H1 (cell line): Measurements from ENCODE around the gene BSX. TPM values are rescaled to one million over a fixed set of nuclear protein-coding genes. Genes with fewer than 3 reads are reported as not detected.

Experiments used
- CTCF ChIA-PET: fragments of 300-600 bp; sonication (Branson Sonifier 250); formaldehyde crosslinking; loops from one replicate; lab custom pipeline; 2021; ENCODE audit not compliant: partially characterized antibody; lab: Charles Lee
- POLR2A ChIA-PET: fragments of 300-600 bp; sonication (Branson Sonifier 250); formaldehyde crosslinking; loops from one replicate; lab custom pipeline; 2021; ENCODE audit warnings: inconsistent platforms; ENCODE audit not compliant: partially characterized antibody; lab: Charles Lee
- DNase-seq, 2 experiments: peaks; one replicate each; pipeline versions ENCODE4 v3.0.0 to v3.0.0-alpha.2; 2010 to 2022; ENCODE audit warnings: low spot score in 2 of 2, low read depth in 1 of 2, mixed read lengths in 1 of 2
- FAIRE-seq: peaks from 2 replicates; lab custom pipeline; 2011; peaks lifted over from hg19 to GRCh38; lab: Jason Lieb, UNC
- H2AFZ ChIP-seq: 2 replicates; pipeline ENCODE4 v1.8.1; 2012; ENCODE audit warnings: low read length, inconsistent platforms
- H2AK5ac ChIP-seq: 2 replicates; pipeline ENCODE4 v1.6.1; 2013; ENCODE audit warnings: low read depth, low read length
- H2BK120ac ChIP-seq: replicated peaks from 2 replicates; pipeline ENCODE3; 2013; ENCODE audit warnings: low read depth, low read length, inconsistent platforms
- H2BK12ac ChIP-seq: 2 replicates; pipeline ENCODE4 v1.6.1; 2013; ENCODE audit warnings: low read depth, low read length
- H2BK15ac ChIP-seq: 2 replicates; pipeline ENCODE4 v1.6.1; 2013; ENCODE audit warnings: low read length
- H2BK20ac ChIP-seq: 2 replicates; pipeline ENCODE4 v1.6.1; 2013; ENCODE audit warnings: low read length
- H2BK5ac ChIP-seq: 2 replicates; pipeline ENCODE4 v1.6.1; 2013; ENCODE audit warnings: low read depth, low read length
- H3K14ac ChIP-seq: 2 replicates; pipeline ENCODE4 v1.6.1; 2013; ENCODE audit warnings: inconsistent platforms; ENCODE audit not compliant: insufficient read length
- H3K18ac ChIP-seq: 2 replicates; pipeline ENCODE4 v1.6.1; 2013; ENCODE audit warnings: low read length; ENCODE audit errors: extremely low read depth
- H3K23ac ChIP-seq: 2 replicates; pipeline ENCODE4 v1.6.1; 2013; ENCODE audit warnings: inconsistent platforms; ENCODE audit not compliant: insufficient read length
- H3K23me2 ChIP-seq: 2 replicates; pipeline ENCODE4 v1.6.1; 2013; ENCODE audit warnings: low read depth, low read length
- H3K27ac ChIP-seq: 2 replicates; pipeline ENCODE4 v1.6.1; 2011; ENCODE audit warnings: low read depth, low read length, inconsistent platforms
- H3K27me3 ChIP-seq, 4 experiments: replicated peaks in 1 of 4; 1 replicate in 1 of 4; 2 replicates in 3 of 4; pipeline versions ENCODE4 v1.6.1 to v1.8.1; 2011 to 2013; ENCODE audit warnings: low read length in 3 of 4, mild to moderate bottlenecking in 3 of 4, inconsistent platforms in 2 of 4, mixed read lengths in 2 of 4, moderate library complexity in 1 of 4; ENCODE audit not compliant: control insufficient read depth in 3 of 4, insufficient read depth in 3 of 4; ENCODE audit errors: extremely low read depth in 1 of 4
- H3K36me3 ChIP-seq, 4 experiments: 2 replicates each; pipeline versions ENCODE4 v1.6.1 to v1.8.1; 2011 to 2013; ENCODE audit warnings: mild to moderate bottlenecking in 4 of 4, low read length in 3 of 4, moderate library complexity in 2 of 4, control low read depth in 1 of 4, inconsistent platforms in 1 of 4; ENCODE audit not compliant: insufficient read depth in 4 of 4, control insufficient read depth in 2 of 4
- H3K4ac ChIP-seq: replicated peaks from 2 replicates; pipeline ENCODE3; 2013; ENCODE audit warnings: low read length, low read depth, mixed read lengths, inconsistent platforms; ENCODE audit not compliant: insufficient read length
- H3K4me1 ChIP-seq, 4 experiments: replicated peaks in 1 of 4; 1 replicate in 1 of 4; 2 replicates in 3 of 4; pipeline versions ENCODE4 v1.6.1 to v1.8.1; 2011 to 2013; ENCODE audit warnings: low read length in 3 of 4, inconsistent platforms in 2 of 4, mixed read lengths in 1 of 4; ENCODE audit not compliant: insufficient read depth in 4 of 4, control insufficient read depth in 3 of 4
- H3K4me2 ChIP-seq, 2 experiments: 2 replicates each; pipeline versions ENCODE4 v1.6.1 to v1.8.1; 2011 to 2013; ENCODE audit warnings: low read depth in 2 of 2, low read length in 2 of 2, control low read depth in 1 of 2, inconsistent platforms in 1 of 2, mild to moderate bottlenecking in 1 of 2; ENCODE audit not compliant: insufficient read depth in 1 of 2
- H3K4me3 ChIP-seq, 4 experiments: fragments of 200-600, 300-600 bp in 1 of 4; sonication (generic), shearing (Covaris generic), sonication (Bioruptor Twin) in 1 of 4; 2 replicates each; pipeline versions ENCODE4 v1.5.1 to v1.8.1; 2011 to 2016; ENCODE audit warnings: low read length in 4 of 4, low read depth in 3 of 4, control low read depth in 2 of 4, inconsistent platforms in 2 of 4, mild to moderate bottlenecking in 2 of 4, mixed read lengths in 1 of 4, moderate library complexity in 1 of 4; ENCODE audit not compliant: insufficient read depth in 2 of 4; ENCODE audit errors: extremely low read depth in 1 of 4
- H3K56ac ChIP-seq: replicated peaks from 2 replicates; pipeline ENCODE3; 2013; ENCODE audit warnings: low read depth, mild to moderate bottlenecking, mixed read lengths, low read length, inconsistent platforms; ENCODE audit not compliant: insufficient read length
- H3K79me1 ChIP-seq: 2 replicates; pipeline ENCODE4 v1.6.1; 2013; ENCODE audit warnings: low read depth, low read length, control low read depth
- H3K79me2 ChIP-seq, 2 experiments: 2 replicates each; pipeline versions ENCODE4 v1.6.1 to v1.8.1; 2012 to 2013; ENCODE audit warnings: low read length in 2 of 2, mild to moderate bottlenecking in 2 of 2, inconsistent platforms in 1 of 2; ENCODE audit not compliant: insufficient read depth in 2 of 2, control insufficient read depth in 1 of 2
- H3K9ac ChIP-seq, 4 experiments: replicated peaks in 1 of 4; 1 replicate in 1 of 4; 2 replicates in 3 of 4; pipeline versions ENCODE4 v1.6.1 to v1.8.1; 2011 to 2013; ENCODE audit warnings: low read depth in 3 of 4, low read length in 3 of 4, control low read depth in 2 of 4, mild to moderate bottlenecking in 2 of 4, moderate library complexity in 2 of 4, inconsistent platforms in 1 of 4; ENCODE audit errors: extremely low read depth in 1 of 4
- H3K9me3 ChIP-seq, 2 experiments: 2 replicates each; pipeline versions ENCODE4 v1.6.1 to v1.8.1; 2012 to 2013; ENCODE audit warnings: mild to moderate bottlenecking in 2 of 2, moderate library complexity in 2 of 2, control low read depth in 1 of 2, inconsistent platforms in 1 of 2, low read depth in 1 of 2, low read length in 1 of 2, mixed read lengths in 1 of 2; ENCODE audit not compliant: insufficient read depth in 2 of 2
- H4K20me1 ChIP-seq, 2 experiments: replicated peaks in 1 of 2; 2 replicates each; pipeline versions ENCODE3 to v1.8.1; 2011 to 2013; ENCODE audit warnings: inconsistent platforms in 2 of 2, low read length in 2 of 2, mild to moderate bottlenecking in 1 of 2; ENCODE audit not compliant: insufficient read depth in 2 of 2, control insufficient read depth in 1 of 2
- H4K5ac ChIP-seq: 2 replicates; pipeline ENCODE4 v1.6.1; 2013; ENCODE audit warnings: low read length, low read depth, mixed read lengths, inconsistent platforms; ENCODE audit not compliant: insufficient read length
- H4K8ac ChIP-seq: 2 replicates; pipeline ENCODE4 v1.8.0; 2013; ENCODE audit warnings: mild to moderate bottlenecking, moderate library complexity, low read length, inconsistent platforms; ENCODE audit not compliant: insufficient read depth; ENCODE audit errors: extremely low read depth
- H4K91ac ChIP-seq: replicated peaks from 2 replicates; pipeline ENCODE3; 2013; ENCODE audit warnings: low read length, mixed read lengths, inconsistent platforms; ENCODE audit not compliant: insufficient read length
- ATF3 ChIP-seq: IDR thresholded peaks from 2 replicates; pipeline ENCODE4 v1.6.1; 2011; ENCODE audit warnings: low read depth, mild to moderate bottlenecking, low read length; ENCODE audit not compliant: insufficient read depth
- CBX8 ChIP-seq: fragments of 300-800, 300-1000 bp; sonication (generic); IDR thresholded peaks from 2 replicates; pipeline ENCODE4 v1.7.1; 2016; ENCODE audit warnings: low read depth, low read length, borderline replicate concordance
- GTF2F1 ChIP-seq: IDR thresholded peaks from 2 replicates; pipeline ENCODE4 v1.6.1; 2012; ENCODE audit warnings: low read depth, low read length, improper control_type of control experiment, borderline replicate concordance
- MAX ChIP-seq: IDR thresholded peaks from 2 replicates; pipeline ENCODE4 v1.6.1; 2012; ENCODE audit warnings: inconsistent platforms
- NANOG ChIP-seq: IDR thresholded peaks from 2 replicates; pipeline ENCODE4 v1.6.1; 2011; ENCODE audit warnings: low read length, low read depth, mild to moderate bottlenecking, inconsistent platforms; ENCODE audit not compliant: insufficient read depth, poor library complexity, severe bottlenecking
- NRF1 ChIP-seq: IDR thresholded peaks from 2 replicates; pipeline ENCODE4 v1.6.1; 2011; ENCODE audit warnings: mild to moderate bottlenecking, low read depth, low read length, improper control_type of control experiment
- PHF8 ChIP-seq: fragments of 200-600 bp; sonication (generic); conservative IDR thresholded peaks from 2 replicates; pipeline ENCODE4 v1.7.1; 2012; ENCODE audit warnings: low read depth, mild to moderate bottlenecking, inconsistent platforms, low read length, moderate library complexity
- SIN3A ChIP-seq, 2 experiments: IDR thresholded peaks in 1 of 2; conservative IDR thresholded peaks in 1 of 2; 2 replicates each; pipeline ENCODE4 v1.6.1; 2011 to 2012; ENCODE audit warnings: low read length in 2 of 2, improper control_type of control experiment in 1 of 2, low read depth in 1 of 2, mild to moderate bottlenecking in 1 of 2
- SP2 ChIP-seq: IDR thresholded peaks from 2 replicates; pipeline ENCODE4 v1.6.1; 2012; ENCODE audit warnings: mild to moderate bottlenecking, low read length, inconsistent platforms
- TBP ChIP-seq: IDR thresholded peaks from 2 replicates; pipeline ENCODE4 v1.6.1; 2011; ENCODE audit warnings: low read depth, low read length, improper control_type of control experiment
- WGBS, 2 experiments: shearing (Covaris generic) in 1 of 2; methylation state at CpG; one replicate each; pipeline versions ENCODE4 v1.1.6 to v1.1.7; 2013 to 2015; ENCODE audit warnings: low lambda C conversion rate in 2 of 2, mixed read lengths in 2 of 2, inconsistent platforms in 1 of 2, low coverage in 1 of 2, missing lambda C conversion rate in 1 of 2; ENCODE audit not compliant: insufficient replicate concordance in 2 of 2, insufficient coverage in 1 of 2, insufficient read length in 1 of 2; ENCODE audit errors: extremely low coverage in 1 of 2, missing lambda C conversion rate in 1 of 2; 5-methylcytosine and 5-hydroxymethylcytosine counted together
- polyA plus RNA-seq, 7 experiments: library from polyadenylated mRNA; depleted of rRNA in 3 of 7; stranded (reverse) in 5 of 7; unstranded in 2 of 7; fragments of >200 nt in 5 of 7; fragments of 200-250 nt in 2 of 7; gene quantifications; 1 replicate in 5 of 7; 2 replicates in 1 of 7; 4 replicates in 1 of 7; pipeline versions ENCODE4 v1.2.1 to v1.2.3, GENCODE V29; 2011 to 2013; ENCODE audit warnings: missing spikeins in 2 of 7, mixed read lengths in 2 of 7
- total RNA-seq: library from RNA; stranded (reverse); fragmentation: NEBNext Ultra II Directional; extraction: Animal tissue kit (Norgen Biotek cat#: 25700); gene quantifications from 2 replicates; pipeline ENCODE4 v1.2.1, GENCODE V29; 2021

Gene BSX
- total and polyA plus RNA-seq, 2 of the 8 experiments (the other 6 are each of a cell fraction or from before 2014, with no cell fraction given) = not detected

- peaks cover 9 to 21% of the 10 kb centered on the region in 2 experiments for H4K20me1 ChIP-seq
- DNase-seq (peak in 1 of 2 experiments; percentile 62), FAIRE-seq (no peak)
- no peak overlapping the region for H2BK5ac ChIP-seq
- peak overlapping the region; percentile 78; the same call in 1 of the 2 replicates for H3K18ac ChIP-seq
- H2BK120ac ChIP-seq = no peak overlapping the region
- H4K8ac ChIP-seq = no peak overlapping the region
- H2BK20ac ChIP-seq = no peak overlapping the region
- H4K91ac ChIP-seq = no peak overlapping the region
- no peak overlapping the region for H4K5ac ChIP-seq
- H3K4me2 ChIP-seq = peak overlapping the region; percentile 71 to 89
- peaks cover 87 to 99% (median 95%) of the 10 kb centered on the region in 4 experiments for H3K27me3 ChIP-seq
- no peaks in the 10 kb centered on the region for H3K79me1 ChIP-seq
- H2AFZ ChIP-seq = no peak overlapping the region
- peak overlapping the region; percentile 15 to 52 (median 18); a peak in 6 of 8 replicates for H3K4me3 ChIP-seq
- ChIA-PET CTCF (interaction anchor here (1.0 to 2.4 kb wide), 2 partner anchors 24 to 43 kb away, joined by 3 to 7 read pairs; no protein-coding TSS in a partner anchor), POLR2A (no interaction called here)
- no peak overlapping the region for H3K56ac ChIP-seq
- peaks cover 0 to 26% (median 15%) of the 10 kb centered on the region in 4 experiments; a peak in 6 of 7 replicates for H3K4me1 ChIP-seq
- no peak overlapping the region for H3K9ac ChIP-seq
- 0 out of 2 replicates have a peak overlapping the region, but pooled peaks have one; percentile 46 for H2AK5ac ChIP-seq
- H3K27ac ChIP-seq = no peak overlapping the region
- H3K14ac ChIP-seq = no peak overlapping the region
- peaks cover 19% of the 10 kb centered on the region; the same call in 1 of the 2 replicates for H3K23me2 ChIP-seq
- peak overlapping the region; percentile 96; the same call in 1 of the 2 replicates for H2BK12ac ChIP-seq
- no peaks in the 10 kb centered on the region for H3K79me2 ChIP-seq
- H3K23ac ChIP-seq = no peak overlapping the region
- no peak overlapping the region for H3K4ac ChIP-seq
- H3K36me3 ChIP-seq = peaks cover 0 to 8% (median 0%) of the 10 kb centered on the region in 4 experiments; a peak in 3 of 8 replicates
- H3K9me3 ChIP-seq = no peaks in the 10 kb centered on the region
- 0 out of 2 replicates have a peak overlapping the region, but pooled peaks have one; percentile 72 for H2BK15ac ChIP-seq
- 6% methylated on average over 35 of the region's 44 CpGs; no CpG with 5 or more reads in 1 of the 2 experiments for WGBS, 2 experiments
- TF ChIP-seq CBX8 (peak; percentile 67; the same call in 1 of the 2 replicates), NRF1 (no peak), GTF2F1 (no peak), SP2 (no peak), ATF3 (no peak), NANOG (no peak), TBP (no peak), SIN3A (conservative IDR thresholded peaks at IDR 0.05 in 1 of 2, IDR thresholded peaks at IDR 0.05 in 1 of 2; ENCODE audit: low read depth in 1 of 2, low read length in 2 of 2) (no peak), MAX (peak; percentile 56), PHF8 (no peak)
These were observed 2.4 kb downstream of the BSX start for GRCh38 chr11:122979103-122979814.
